Measurements from ENCODE around the gene RAB11FIP3. TPM values are rescaled to one million over a fixed set of nuclear protein-coding genes. Genes with fewer than 3 reads are reported as not detected.

RAB11FIP3 gene
- total RNA-seq, 1 experiment from 2014 or later = 37.1 TPM

DNA sequence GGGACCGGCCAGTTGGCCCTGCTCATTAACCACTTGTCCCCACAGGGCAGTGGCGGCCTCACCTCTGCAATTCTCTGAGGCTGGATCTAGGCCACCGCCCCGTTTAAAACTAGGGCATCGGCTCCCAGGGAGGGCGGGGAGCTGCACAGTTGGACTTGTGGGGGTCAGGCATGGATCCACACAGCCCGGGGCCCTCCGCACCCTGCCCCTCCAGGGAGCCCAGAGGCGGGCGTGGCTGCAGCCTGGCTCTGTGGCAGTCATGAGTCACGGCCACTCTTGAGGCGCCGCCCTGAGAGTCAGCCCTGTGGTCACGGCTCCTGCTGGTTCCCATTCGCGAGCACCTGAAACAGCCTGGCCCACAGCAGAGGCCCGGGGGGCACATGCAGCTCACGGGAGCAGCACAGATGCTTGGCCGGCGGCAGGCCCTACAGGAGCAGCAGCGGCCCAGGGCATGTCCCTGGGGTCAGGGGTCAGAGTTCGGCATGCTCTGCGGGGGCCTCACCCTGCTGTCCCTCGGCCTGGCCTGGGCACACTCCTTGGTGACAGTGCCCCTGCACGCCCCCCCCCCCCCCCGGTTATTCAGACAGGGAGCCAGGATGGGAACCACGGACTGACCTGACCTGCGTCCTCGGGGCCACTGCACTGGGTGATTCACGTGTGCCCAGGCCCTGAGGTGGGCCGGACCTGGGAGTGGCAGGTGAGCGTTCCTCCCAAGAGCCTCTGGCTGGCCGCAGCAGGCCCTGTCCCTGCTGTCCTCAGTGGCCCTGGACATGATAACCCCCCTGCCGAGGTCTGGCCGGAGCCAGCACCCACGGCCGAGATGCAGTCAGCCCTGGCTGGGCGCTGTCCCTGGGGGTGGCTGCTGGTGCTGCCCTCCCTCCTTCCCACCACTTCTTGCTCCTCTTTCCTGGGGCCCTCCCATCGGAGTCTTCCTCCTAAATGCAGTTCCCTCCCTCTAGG, 110.3 kb downstream of the RAB11FIP3 start:
- no peak overlapping the region for H3K18ac ChIP-seq (ENCODE audit: insufficient read length, low read depth, low read length)
- H3K79me2 ChIP-seq (ENCODE audit: insufficient read depth, low read length) = peaks cover 2% of the 10 kb centered on the region; the same call in 1 of the 2 replicates
- no peak overlapping the region for H2BK120ac ChIP-seq (ENCODE audit: low read depth, low read length, poor library complexity, severe bottlenecking)
- no peak overlapping the region for H2BK15ac ChIP-seq (ENCODE audit: low read depth, low read length)
- H3K9ac ChIP-seq (ENCODE audit: extremely low read depth, insufficient read length, low read length) = no peak overlapping the region
- no peak overlapping the region for H2BK20ac ChIP-seq (ENCODE audit: low read depth, low read length, poor library complexity, severe bottlenecking)
- H3K14ac ChIP-seq (ENCODE audit: insufficient read depth, low read length) = no peak overlapping the region
- no peak overlapping the region for H2AK5ac ChIP-seq (ENCODE audit: insufficient read length, low read length)
- H3K23me2 ChIP-seq (ENCODE audit: insufficient read length, low read depth, low read length, poor library complexity, severe bottlenecking) = no peaks in the 10 kb centered on the region
- H3K27me3 ChIP-seq (ENCODE audit: insufficient read depth, low read length) = no peaks in the 10 kb centered on the region
- H3K27me3 Mint-ChIP-seq (ENCODE audit: low read depth) = no peaks in the 10 kb centered on the region
- peaks cover 3 to 11% (median 6%) of the 10 kb centered on the region in 3 experiments; a peak in 6 of 7 replicates for H3K36me3 Mint-ChIP-seq (ENCODE audit: insufficient read depth in 1 of 3, low read depth in 3 of 3)
- H4K91ac ChIP-seq (ENCODE audit: insufficient read length, low read depth, low read length) = no peak overlapping the region
- no peak overlapping the region for H3K27ac ChIP-seq (ENCODE audit: insufficient read length, low read depth, low read length)
- H3K79me1 ChIP-seq (ENCODE audit: insufficient read depth, low read depth, low read length, poor library complexity, severe bottlenecking) = no peaks in the 10 kb centered on the region
- H4K8ac ChIP-seq (replicated peaks; ENCODE audit: insufficient read length, low read depth, low read length) = no peak overlapping the region
- no peak overlapping the region for H2BK5ac ChIP-seq (ENCODE audit: insufficient read length, low read length)
- no peak overlapping the region for H2AFZ ChIP-seq (ENCODE audit: low read length)
- no peak overlapping the region for H2BK12ac ChIP-seq (ENCODE audit: insufficient read length, low read depth, low read length)
- no CpG with 5 or more reads among the region's 39 CpGs for WGBS (ENCODE audit: extremely low coverage, insufficient read length, low lambda C conversion rate)
- H3K23ac ChIP-seq (ENCODE audit: insufficient read length, low read depth, low read length) = no peak overlapping the region
- H3K4me2 ChIP-seq (ENCODE audit: insufficient read depth, insufficient read length, low read length) = no peak overlapping the region
- no peak overlapping the region for H3K4ac ChIP-seq (ENCODE audit: low read depth, low read length)
- no peak overlapping the region for H3K4me3 Mint-ChIP-seq
- H3K27ac Mint-ChIP-seq = no peak overlapping the region
- no peak overlapping the region for H4K5ac ChIP-seq (ENCODE audit: insufficient read length, low read depth, low read length)
- DNase-seq = no peak
- H3K9me3 ChIP-seq (ENCODE audit: control insufficient read depth, low read depth, low read length) = no peaks in the 10 kb centered on the region
- H3K4me1 Mint-ChIP-seq = no peaks in the 10 kb centered on the region
- H3K9me3 Mint-ChIP-seq = no peaks in the 10 kb centered on the region
- no peaks in the 10 kb centered on the region for H3K4me1 ChIP-seq (ENCODE audit: insufficient read depth, low read length)
- H3K56ac ChIP-seq (ENCODE audit: insufficient read length, low read depth, low read length) = no peak overlapping the region
- no peak overlapping the region for H3T11ph ChIP-seq (ENCODE audit: low read length)
- no peaks in the 10 kb centered on the region for H4K20me1 ChIP-seq (ENCODE audit: control insufficient read depth, insufficient read depth, insufficient read length)
- TF ChIP-seq, protein P1, sequence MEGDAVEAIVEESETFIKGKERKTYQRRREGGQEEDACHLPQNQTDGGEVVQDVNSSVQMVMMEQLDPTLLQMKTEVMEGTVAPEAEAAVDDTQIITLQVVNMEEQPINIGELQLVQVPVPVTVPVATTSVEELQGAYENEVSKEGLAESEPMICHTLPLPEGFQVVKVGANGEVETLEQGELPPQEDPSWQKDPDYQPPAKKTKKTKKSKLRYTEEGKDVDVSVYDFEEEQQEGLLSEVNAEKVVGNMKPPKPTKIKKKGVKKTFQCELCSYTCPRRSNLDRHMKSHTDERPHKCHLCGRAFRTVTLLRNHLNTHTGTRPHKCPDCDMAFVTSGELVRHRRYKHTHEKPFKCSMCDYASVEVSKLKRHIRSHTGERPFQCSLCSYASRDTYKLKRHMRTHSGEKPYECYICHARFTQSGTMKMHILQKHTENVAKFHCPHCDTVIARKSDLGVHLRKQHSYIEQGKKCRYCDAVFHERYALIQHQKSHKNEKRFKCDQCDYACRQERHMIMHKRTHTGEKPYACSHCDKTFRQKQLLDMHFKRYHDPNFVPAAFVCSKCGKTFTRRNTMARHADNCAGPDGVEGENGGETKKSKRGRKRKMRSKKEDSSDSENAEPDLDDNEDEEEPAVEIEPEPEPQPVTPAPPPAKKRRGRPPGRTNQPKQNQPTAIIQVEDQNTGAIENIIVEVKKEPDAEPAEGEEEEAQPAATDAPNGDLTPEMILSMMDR (conservative IDR thresholded peaks at IDR 0.05) = no peak
